NCI-H748 (cell line): ENCODE data around the gene RPRD1B.
A peak's percentile ranks its signal among the peaks of the same experiment; 100 is the strongest.

Source experiments
- DNase-seq: peaks from one replicate; lab custom pipeline; 2025; ENCODE audit not compliant: unreplicated experiment; lab: John Stamatoyannopoulos, UW

The RPRD1B gene

GRCh38 chr20:38117635-38118034 is 84.1 kb downstream of the RPRD1B start:
- DNase-seq, result no peak

GRCh38 chr20:38119446-38119845 is 85.9 kb downstream of the RPRD1B start:
- DNase-seq, result no peak

GRCh38 chr20:38120625-38120988 is 87.1 kb downstream of the RPRD1B start:
- no peak for DNase-seq

- no peak for DNase-seq
Observed at GRCh38 chr20:38121741-38122140, 88.2 kb downstream of the RPRD1B start.

GRCh38 chr20:38123021-38123587 is 89.6 kb downstream of the RPRD1B start:
- DNase-seq, result no peak

GRCh38 chr20:38125157-38126056 is 91.9 kb downstream of the RPRD1B start:
- DNase-seq, result peak; percentile 93

GRCh38 chr20:38126146-38126921 is 92.8 kb downstream of the RPRD1B start:
- DNase-seq, result no peak

GRCh38 chr20:38126932-38127621 is 93.5 kb downstream of the RPRD1B start:
- DNase-seq, result no peak

- DNase-seq, result no peak
Observed at GRCh38 chr20:38127920-38128528, 94.5 kb downstream of the RPRD1B start.

GRCh38 chr20:38128691-38129090 is 95.1 kb downstream of the RPRD1B start:
- no peak for DNase-seq

- DNase-seq, result no peak
Observed at GRCh38 chr20:38129248-38129865, 95.8 kb downstream of the RPRD1B start.

GRCh38 chr20:38129893-38130609 is 96.5 kb downstream of the RPRD1B start:
- no peak for DNase-seq

GRCh38 chr20:38130687-38131587 is 97.4 kb downstream of the RPRD1B start:
- no peak for DNase-seq

GRCh38 chr20:38131588-38132121 is 98.1 kb downstream of the RPRD1B start:
- DNase-seq, result peak; percentile 53

- DNase-seq, result no peak
Observed at GRCh38 chr20:38132156-38132909, 98.8 kb downstream of the RPRD1B start.

- no peak for DNase-seq
Observed at GRCh38 chr20:38132910-38133501, 99.5 kb downstream of the RPRD1B start.

GRCh38 chr20:38133680-38134426 is 100.3 kb downstream of the RPRD1B start:
- DNase-seq, result no peak
